GM19328 (cell line): ENCODE results near the gene CLK3.
"Not testable (repeated sequence)": the region's sequence is repeated elsewhere in the genome, so short reads cannot be mapped to it uniquely, and the experiment has no call there.

Source experiments
- ATAC-seq: cut with Tn5 transposase; IDR thresholded peaks from one replicate; pipeline ENCODE4 v1.9.1; 2021; ENCODE audit warnings: mild to moderate bottlenecking, moderate library complexity; ENCODE audit not compliant: unreplicated experiment

Gene CLK3

DNA sequence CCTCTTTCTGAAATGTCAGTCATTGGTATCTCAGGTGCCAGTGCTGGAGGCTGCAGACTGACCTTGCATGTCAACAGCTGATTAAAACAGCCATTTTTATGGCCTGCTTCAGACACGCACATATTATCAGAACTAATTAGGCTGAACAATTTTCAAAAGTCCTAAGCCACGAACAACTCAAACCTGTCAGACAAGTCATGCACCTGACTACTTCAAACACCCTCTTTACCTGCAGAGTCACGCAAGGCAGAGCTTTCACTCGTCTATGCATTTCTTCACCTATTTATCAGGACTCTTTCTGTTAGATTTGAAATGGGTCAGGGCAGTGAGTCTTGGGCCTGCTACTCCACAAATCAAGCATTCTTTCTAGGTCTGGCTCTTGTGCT lies 26.7 kb downstream of the CLK3 start:
- no peak for ATAC-seq

DNA sequence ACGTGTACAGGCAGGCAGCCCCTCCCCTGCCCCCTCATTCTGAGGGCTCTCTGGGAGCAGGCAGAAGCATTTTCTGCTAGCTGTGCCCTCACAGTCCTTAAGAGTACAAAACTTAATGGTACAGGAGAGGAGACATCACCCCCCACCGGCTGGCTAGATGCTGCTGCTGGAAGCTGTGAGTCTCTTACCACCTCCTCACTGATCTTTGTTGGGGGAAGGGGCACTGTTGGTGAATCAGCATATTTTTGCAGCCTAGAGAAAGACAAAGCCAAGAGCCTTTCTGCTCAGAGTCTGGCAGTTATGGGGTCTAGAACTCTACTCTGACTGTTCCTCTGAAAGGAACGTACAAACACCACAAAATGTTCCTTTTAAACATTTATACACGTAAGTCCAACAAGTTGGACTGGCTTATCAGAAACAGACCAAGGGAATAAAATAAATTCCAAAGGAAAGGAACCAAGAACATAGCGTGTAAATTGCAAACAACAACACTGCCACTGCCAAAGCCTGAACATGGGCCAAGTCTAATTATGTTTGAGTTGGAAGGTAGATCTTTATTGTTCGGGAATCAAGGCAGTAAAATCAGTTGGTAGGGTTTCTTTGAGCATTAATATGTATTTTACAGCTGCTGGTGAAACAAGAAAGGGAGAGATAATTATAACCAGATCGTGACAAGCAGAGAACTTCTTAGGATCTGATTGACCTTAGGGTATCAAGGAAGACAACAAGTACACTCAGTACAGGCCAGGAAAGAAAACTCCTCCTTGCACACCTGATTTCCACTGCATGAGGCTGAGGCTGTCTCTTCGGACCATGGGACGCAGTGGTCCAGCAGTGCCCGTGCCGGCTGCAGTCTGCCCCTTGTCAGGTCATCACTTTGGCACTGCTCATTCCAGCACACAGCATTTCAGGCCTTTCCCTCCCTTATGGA lies 27.4 kb downstream of the CLK3 start:
- ATAC-seq = no peak

DNA sequence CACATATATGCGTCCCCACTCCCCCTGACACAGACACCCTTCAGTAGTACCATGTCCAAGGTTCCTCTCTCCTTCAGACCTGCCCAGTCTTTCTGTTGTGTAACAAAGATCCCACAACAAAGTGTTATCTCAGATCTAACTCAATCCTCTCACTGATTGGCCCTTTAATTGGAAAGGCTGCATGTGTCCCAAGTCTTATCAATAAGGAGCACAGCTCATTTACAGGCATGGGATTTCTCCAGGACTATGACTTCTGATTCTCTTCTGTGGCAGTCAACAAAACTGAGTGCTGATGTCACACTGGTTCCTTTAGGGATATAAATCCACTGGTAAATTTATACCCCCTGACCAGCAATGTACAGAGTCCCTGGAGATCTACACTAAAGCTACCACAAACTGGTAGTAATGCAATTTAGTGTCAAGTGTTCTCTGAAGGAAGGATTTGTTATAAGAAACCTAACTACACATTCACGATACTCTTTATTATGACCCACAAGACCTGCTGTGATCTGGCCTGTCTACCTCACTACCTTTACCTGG lies 28.1 kb downstream of the CLK3 start:
- ATAC-seq = no peak

DNA sequence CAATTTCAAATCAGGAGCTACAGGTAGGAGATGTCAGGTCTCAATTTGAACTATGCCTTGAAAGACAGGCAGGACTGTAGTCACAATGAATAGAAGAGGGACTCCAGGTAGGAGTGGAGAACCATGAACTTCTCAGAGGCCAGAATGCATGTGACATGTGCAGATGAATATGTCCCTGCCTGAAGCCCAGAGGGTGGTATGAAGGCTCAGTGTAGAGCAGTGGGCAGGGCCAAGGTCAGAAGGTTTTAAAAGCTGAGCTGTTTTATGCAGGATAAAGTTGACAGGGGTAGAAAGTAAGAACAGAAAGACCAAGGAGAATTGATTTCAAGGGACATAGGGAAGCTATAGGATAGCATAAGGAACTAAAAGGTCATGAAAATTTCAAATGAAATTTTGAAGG lies 30.8 kb downstream of the CLK3 start:
- ATAC-seq = no peak

DNA sequence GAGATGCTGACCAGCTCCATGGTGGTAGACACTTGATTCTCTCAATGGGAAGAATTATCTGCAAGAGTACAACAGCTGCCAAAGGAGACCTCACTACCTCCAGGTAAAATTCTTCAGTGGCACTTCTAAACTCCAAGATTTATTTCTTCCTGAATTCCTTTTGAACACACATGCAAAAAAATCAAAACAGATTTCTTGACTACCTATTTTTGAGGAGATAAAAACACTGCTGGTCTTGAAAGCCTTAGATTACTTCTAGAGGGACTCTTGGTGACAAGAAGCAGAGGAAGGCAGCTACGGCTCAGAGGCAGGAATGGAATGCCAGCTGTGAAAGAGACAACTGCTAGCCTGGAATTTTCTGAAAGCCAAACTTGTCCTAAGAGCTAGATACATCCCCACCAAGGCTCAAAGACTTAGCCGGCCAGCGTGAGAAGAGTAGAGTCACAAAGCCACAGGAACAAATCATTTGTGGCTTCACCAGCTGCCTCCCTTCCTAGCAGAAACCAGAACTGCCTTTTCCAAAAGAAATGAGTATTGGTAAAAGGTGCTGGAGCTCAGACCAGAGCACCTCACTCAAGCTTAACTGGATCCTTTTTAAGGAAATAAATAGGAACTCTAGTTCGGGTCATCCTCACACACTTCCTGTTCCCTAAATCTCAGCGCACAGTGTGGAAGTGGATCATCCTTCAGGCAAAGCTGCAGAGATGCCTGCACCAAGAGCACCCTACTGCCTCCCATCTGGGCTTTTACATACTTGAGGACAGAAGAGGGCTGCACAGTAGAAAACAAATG lies 32.6 kb downstream of the CLK3 start:
- ATAC-seq = no peak

DNA sequence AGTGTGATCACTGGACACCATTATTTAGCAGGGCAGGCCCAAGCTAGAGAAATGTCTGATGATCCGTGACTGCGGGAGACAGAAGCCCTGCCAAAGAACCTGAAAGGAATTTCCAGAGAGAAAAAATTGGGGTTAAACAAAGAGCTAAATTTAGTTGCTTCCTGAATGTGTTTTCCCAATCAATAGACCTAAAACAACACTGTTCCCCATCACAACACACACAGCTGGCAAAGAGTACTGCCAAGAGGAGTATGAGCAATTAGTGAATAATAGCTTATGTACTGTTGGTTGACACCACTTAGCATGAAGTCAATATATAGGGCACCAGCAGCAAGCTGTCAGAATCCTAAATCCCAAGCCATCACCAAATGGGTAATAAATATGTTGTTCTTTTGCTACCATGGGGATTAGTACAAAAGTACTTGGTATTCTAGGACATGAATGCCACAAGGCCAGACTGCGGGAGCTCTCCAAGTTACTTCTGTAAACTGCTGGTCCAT lies 35.7 kb downstream of the CLK3 start:
- ATAC-seq = no peak

DNA sequence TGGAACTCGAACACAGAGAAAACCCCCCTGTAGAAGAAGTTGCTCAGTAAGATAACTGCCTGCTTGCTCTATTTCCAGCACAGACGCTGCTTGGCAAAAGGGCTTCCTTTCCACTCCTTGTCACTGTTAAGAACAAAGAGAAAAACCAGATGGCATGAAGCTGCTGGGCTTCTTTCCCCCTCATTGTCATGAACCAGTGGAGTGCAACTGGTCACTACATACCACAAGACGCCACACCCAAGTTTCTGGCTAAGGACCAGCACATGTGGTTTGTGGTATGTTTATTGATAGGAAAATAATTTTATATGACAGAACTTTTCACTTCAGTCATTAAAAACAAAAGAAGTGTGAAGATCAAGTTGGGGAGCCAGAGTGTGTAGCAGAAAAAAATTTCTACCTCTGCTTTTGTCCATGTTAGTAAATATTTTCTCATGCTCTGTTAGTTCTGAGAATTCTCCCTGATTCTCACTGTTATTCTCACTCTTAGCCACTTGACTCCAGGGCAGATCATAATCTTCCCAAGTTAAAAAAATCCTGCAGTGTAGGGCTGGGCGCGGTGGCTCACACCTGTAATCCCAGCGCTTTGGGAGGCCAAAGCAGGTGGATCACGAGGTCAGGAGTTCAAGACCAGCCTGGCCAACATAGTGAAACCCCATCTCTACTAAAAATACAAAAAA lies 37.9 kb downstream of the CLK3 start:
- no peak for ATAC-seq

DNA sequence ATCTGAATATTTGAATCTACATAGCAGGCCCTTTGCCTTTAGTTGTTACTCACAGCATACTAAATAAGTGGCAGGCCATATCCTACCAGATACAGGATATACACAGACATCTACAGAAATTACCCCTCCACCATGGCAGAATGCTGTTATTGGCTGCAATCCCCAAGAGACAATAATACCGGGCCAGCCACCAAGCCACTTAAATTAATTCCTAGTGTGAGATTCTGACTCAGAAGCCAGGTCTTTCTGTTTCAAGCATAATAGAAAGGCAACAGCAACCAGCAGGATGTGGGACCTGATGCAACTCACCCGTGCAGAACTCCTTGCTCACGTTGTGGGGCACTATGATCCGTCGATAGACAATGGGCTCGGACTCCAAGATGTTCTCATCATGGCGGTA lies 39.8 kb downstream of the CLK3 start:
- no peak for ATAC-seq

DNA sequence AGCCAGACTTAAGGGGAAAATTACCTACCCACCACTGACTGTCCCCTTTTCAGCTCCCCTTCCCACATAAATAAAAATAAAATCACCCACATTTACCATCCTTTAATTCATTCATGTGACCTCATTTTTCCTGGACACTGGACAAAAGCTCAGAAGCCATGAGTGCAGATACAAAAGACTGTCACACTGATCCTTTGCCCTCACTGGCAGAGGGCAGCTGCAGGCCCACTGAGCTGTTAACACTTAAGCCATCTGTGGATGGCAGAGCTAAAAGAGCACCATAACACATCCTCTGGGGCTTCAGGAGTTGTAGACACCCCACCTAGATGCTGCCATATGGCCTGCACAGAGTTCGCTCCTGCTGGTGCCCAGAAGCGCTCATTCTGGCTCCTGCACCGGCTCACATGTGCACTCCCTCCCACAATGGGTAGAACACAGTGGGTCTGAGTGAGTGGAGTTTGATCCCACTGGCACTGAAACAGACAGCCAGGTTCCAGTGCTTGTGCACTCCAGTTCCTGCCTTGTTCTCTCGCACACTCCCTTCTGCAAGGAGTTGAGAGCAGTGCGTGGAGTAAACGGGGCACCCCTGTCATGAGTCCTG lies 41.4 kb downstream of the CLK3 start:
- ATAC-seq = no peak

DNA sequence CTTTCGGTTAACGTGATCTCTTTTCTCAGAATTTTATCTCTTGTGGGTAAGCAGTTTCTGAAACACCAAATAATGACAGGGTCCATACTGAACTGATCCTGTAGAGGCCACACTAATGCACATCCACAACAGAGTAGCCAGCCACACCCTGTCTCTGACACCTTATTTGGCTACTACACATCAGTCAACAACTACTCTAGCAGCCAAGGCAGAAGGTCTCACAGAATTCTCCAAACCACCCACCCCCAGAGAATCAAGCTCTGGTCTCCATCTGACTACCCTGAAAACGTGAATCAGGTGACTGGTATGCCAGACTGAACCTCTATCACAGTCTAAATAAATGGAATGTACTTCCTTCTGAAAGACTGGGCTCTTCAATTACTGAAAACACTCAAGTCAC lies 42.2 kb downstream of the CLK3 start:
- ATAC-seq = no peak

DNA sequence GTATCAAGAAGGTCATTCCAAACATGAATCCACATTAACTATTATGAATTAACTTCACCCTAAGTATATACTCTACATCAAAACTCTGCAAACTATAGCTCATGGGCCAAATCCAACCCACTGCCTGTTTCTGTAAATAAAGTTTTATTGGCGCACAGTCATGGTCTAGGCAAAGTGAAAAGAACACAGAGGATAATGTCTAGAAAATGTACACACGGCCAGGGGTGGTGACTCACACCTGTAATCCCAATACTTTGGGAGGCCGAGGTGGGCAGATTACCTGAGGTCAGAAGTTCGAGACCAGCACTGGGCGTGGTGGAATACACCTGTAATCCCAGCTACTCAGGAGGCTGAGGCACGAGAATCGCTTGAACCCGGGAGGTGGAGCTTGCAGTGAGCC lies 45.6 kb downstream of the CLK3 start:
- ATAC-seq = not testable (repeated sequence)

DNA sequence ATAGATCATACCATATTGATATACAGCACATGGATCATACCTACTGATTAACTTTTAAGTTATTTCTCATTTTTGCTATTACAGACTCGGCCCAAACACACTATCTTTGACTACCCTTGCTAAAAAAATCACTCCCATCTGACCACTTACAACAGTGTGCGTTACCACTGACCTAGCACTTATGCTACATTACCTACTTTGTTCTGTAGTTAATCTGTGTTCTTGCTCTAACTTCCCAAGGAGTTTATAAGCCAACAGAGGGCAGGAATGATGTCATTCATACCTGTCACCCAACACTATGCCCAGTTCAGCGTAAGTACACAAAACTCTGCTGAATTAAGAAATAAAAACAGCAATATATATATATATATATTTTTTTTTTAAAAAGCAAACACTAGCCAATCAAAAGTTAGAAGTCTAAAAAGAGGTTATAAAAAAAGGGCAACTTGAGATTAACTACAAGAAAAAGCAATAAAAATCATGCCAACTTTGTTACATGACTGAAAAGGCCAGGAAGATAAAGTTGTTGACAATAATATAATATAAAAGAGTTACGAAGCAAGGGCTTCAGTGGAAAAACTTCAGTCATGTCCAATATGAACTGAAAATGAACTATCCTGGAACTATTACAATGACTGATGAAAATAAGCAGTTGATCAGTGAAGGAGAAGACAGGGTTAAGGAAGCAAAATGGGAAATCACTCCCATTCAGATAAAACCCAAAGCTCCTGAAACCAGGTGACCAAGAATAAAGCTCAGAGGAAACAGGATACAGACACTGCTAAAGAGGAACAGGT lies 46.6 kb downstream of the CLK3 start:
- no peak for ATAC-seq

DNA sequence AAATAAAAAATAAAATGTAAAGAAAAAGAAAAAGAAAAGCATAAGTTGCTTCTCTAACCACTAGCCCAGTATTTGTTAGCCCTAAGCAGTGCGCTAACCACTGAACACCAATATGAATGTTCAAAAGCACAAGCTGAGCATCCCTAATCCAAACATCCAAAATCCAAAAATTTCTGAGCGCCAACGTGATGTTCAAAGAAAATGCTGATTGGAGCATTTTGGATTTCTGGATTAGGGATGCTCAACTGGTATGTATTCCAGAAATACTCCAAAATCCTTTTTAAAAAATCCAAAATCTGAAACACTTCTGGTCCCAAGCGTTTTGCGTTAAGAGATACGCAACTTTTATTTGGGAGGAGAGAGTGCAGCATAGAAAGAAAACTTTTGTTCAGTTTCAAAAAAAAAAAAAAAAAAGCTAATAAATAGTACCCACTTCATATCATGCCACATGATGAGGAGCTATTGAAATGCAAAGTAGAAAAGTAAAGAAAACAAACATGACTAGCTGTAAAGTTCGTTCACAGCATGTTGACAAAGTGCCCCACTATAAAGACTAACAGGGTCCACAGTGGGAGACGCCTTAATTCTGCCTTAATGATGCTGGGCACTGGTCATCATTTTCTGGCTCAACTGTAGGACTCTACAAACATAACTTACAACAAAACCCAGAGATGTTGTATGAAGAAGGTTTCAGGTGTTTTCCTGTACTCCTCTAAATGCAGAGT lies 47.8 kb downstream of the CLK3 start:
- ATAC-seq = no peak

DNA sequence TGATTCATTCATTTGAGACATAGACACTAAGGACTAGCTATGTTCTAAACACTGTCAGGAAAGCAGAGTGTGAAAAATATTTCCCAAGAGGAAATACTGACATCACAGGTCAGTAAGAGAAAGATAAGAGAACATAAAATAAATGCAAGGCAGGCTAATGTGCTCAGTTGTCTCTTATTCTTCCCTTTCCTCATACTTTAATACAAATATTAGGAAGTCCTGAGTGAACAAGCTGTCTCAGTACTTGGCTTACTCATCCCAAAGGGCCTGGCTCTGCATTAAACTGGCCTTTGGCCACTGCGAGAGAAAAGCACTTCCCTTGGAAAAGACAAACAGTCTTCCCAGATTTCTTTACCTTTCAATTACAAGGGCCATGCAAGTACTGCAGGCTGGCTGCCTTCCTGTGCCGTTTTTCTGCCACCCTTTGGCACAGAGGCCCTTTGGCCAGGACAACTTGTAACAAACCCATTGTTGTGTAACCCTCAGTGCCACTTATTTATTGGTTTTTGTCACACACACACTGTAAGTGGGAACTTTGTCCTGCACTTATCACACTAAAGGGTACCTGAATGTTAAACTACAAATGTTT lies 48.5 kb downstream of the CLK3 start:
- no peak for ATAC-seq

DNA sequence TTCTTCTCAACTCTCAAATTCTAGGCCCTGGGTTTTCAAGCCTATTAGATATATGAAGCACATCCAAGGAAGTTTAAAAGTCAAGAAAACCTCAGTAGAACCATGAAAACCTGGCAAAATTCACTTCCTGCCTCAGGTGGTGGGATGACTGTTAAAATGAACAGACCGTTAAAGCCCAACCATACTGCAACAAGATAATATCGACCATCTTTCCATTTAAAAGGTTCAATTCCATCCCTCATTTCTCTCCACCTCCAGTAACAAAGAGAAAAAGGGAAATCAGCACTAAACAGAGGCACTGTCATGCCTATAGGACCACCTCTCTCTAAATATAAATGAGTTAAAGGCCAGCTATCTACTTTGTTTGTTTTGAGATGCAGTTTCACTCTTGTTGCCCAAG lies 49.0 kb downstream of the CLK3 start:
- no peak for ATAC-seq

DNA sequence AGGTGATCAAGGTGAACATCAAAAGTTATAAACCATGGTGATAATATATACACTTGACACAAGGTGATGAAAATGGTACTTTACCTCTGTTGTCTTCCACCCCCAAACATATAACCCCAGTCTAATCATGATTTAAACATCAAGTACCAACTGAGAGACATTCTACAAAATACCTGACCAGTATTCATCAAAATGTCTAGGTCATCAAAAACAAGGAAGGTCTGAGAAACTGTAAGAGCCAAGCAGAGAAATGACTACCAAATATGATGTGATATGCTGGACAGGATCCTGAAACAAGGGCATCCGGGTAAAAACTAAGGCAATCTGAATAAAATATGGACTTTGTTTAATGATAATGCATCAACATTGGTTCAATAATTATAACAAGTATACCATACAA lies 52.3 kb downstream of the CLK3 start:
- no peak for ATAC-seq

DNA sequence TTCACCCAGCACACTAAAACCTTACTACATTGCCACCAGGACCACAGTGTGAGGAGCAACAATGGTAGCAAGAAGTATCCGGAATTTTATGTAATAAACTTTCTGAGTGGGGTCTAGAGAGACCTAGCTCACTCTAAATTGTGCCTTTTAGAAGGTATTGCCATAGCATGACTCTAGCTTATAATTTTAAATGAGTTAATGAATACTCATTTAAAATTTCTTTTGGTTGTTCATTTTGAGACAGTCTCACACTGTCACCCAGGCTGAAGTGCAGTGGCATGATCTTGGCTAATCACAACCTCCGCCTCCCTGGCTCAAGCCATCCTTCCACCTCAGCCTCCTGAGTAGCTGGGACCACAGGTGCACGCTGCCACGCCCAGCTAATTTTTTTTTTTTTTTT lies 54.0 kb downstream of the CLK3 start:
- no peak for ATAC-seq

DNA sequence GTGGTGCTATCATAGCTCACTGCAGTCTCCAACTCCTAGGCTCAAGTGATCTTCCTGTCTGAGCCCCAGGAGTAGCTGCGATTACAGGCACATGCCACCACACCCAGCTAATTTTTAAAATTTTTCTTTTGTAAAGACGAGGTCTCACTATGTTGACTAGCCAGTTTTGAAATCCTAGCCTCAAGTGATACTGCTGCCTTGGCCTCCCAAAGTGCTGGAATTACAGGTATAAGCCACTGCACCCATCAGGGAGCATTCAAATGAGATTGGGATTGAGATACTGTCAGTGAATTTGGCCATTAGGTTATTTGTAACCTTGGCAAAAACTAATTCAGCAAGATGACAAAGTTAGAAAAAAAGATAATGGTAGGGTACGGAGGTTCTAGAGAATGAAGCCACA lies 58.5 kb downstream of the CLK3 start:
- no peak for ATAC-seq

DNA sequence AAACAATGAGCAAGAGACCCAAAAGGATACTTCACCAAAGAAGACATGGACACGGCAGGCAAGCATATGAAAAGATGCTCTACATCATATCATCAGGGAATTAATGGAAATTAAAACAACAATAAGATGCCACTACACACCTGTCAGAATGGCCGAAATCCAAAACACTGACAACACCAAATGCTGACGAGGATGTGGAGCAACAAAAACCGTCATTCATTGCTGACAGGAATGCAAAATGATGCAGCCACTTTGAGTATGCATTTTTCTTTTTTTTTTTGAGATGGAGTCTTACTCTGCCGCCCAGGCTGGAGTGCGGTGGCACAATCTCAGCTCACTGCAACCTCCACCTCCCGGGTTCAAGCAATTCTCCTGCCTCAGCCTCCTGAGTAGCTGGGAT lies 61.2 kb downstream of the CLK3 start:
- ATAC-seq = no peak
